ENCODE measurements around the gene DNM2. TPM values are rescaled to one million over a fixed set of nuclear protein-coding genes. Genes with fewer than 3 reads are reported as not detected.

Gene DNM2
- total RNA-seq, 1 donor from 2014 or later, result 113 TPM

GRCh38 chr19:10812902-10813404 lies 95.1 kb downstream of the DNM2 start:
- Histone ChIP-seq H3K36me3 (peaks cover 27 to 63% of the 10 kb centered on the region in 2 donors), H3K4me3 (no peak overlapping the region), H3K4me1 (peaks cover 4% of the 10 kb centered on the region in 2 donors), H3K9me3 (no peaks in the 10 kb centered on the region), H3K27ac (peak overlapping the region; percentile 54 to 75), H3K27me3 (no peaks in the 10 kb centered on the region)
- peak; percentile 38 to 89 for DNase-seq (ENCODE audit: low spot score in 2 of 2)
- no peak for TF ChIP-seq CTCF (IDR thresholded peaks at IDR 0.05)
- intact Hi-C loops (cut with DNase I), result no loop called here

- no peaks in the 10 kb centered on the region for H3K27me3 ChIP-seq
- intact Hi-C loops (cut with DNase I), result loop anchor here (5.0 kb wide), 1 partner anchor 47 kb away; no protein-coding TSS in a partner anchor
- no peaks in the 10 kb centered on the region for H3K9me3 ChIP-seq
- no peak overlapping the region for H3K4me3 ChIP-seq
- H3K36me3 ChIP-seq, result peaks cover 24 to 47% of the 10 kb centered on the region in 2 donors
- TF ChIP-seq CTCF (IDR thresholded peaks at IDR 0.05), result no peak
- no peak for DNase-seq (ENCODE audit: low spot score in 2 of 2)
- peaks cover 10 to 12% of the 10 kb centered on the region in 2 donors for H3K4me1 ChIP-seq
- peak overlapping the region in 1 of 2 donors; percentile 92 for H3K27ac ChIP-seq
Observed at GRCh38 chr19:10815007-10815536, 97.2 kb downstream of the DNM2 start.

GRCh38 chr19:10815969-10816644 lies 98.2 kb downstream of the DNM2 start:
- DNase-seq (ENCODE audit: low spot score in 2 of 2), result no peak
- Histone ChIP-seq H3K9me3 (no peaks in the 10 kb centered on the region), H3K27ac (peak overlapping the region; percentile 88 to 92), H3K27me3 (no peaks in the 10 kb centered on the region), H3K4me1 (peaks cover 10 to 12% of the 10 kb centered on the region in 2 donors), H3K36me3 (peaks cover 31 to 47% of the 10 kb centered on the region in 2 donors), H3K4me3 (peak overlapping the region; percentile 35 to 65)
- intact Hi-C loops (cut with DNase I), result loop anchor here (5.0 kb wide), 1 partner anchor 46 kb away; no protein-coding TSS in a partner anchor
- no peak for TF ChIP-seq CTCF (IDR thresholded peaks at IDR 0.05)

GRCh38 chr19:10816691-10817090 lies 98.8 kb downstream of the DNM2 start:
- intact Hi-C loops (cut with DNase I), result loop anchor here (5.0 kb wide), 1 partner anchor 46 kb away; no protein-coding TSS in a partner anchor
- Histone ChIP-seq H3K9me3 (no peaks in the 10 kb centered on the region), H3K4me3 (peak overlapping the region; percentile 35 to 65), H3K27me3 (no peaks in the 10 kb centered on the region), H3K4me1 (peaks cover 10 to 12% of the 10 kb centered on the region in 2 donors), H3K36me3 (peaks cover 36 to 47% of the 10 kb centered on the region in 2 donors), H3K27ac (peak overlapping the region; percentile 88 to 92)
- no peak for TF ChIP-seq CTCF (IDR thresholded peaks at IDR 0.05)
- no peak for DNase-seq (ENCODE audit: low spot score in 2 of 2)

- H3K36me3 ChIP-seq, result peaks cover 42 to 45% of the 10 kb centered on the region in 2 donors
- intact Hi-C loops (cut with DNase I), result loop anchor here (1.0 to 5.0 kb wide), 2 partner anchors 18 to 45 kb away; no protein-coding TSS in a partner anchor
- H3K4me1 ChIP-seq, result peaks cover 10 to 12% of the 10 kb centered on the region in 2 donors
- H3K27me3 ChIP-seq, result no peaks in the 10 kb centered on the region
- H3K4me3 ChIP-seq, result peak overlapping the region; percentile 35 to 65
- H3K27ac ChIP-seq, result peak overlapping the region; percentile 88 to 92
- no peaks in the 10 kb centered on the region for H3K9me3 ChIP-seq
- TF ChIP-seq CTCF (IDR thresholded peaks at IDR 0.05), result no peak
- peak; percentile 42 to 89 for DNase-seq (ENCODE audit: low spot score in 2 of 2)
Observed at GRCh38 chr19:10817291-10818038, 99.6 kb downstream of the DNM2 start.
